Ovary (tissue), 3 donors: ENCODE results near the gene STX18.

Experiments
- CTCF ChIP-seq, 3 donors: fragments of 450-650 bp in 2 of 3; fragments of 200-600 bp in 1 of 3; IDR thresholded peaks; one replicate each; pipeline versions ENCODE4 v1.5.1 to v1.8.0; 2016 to 2022; ENCODE audit warnings: antibody characterized with exemption in 3 of 3, mild to moderate bottlenecking in 1 of 3
- EP300 ChIP-seq: sonication (generic); formaldehyde crosslinking; IDR thresholded peaks from one replicate; pipeline ENCODE4 v1.6.1; 2017; ENCODE audit warnings: antibody characterized with exemption
- donor health status: DM: no; HTN: no; CAD: no.

- TF ChIP-seq CTCF (IDR thresholded peaks at IDR 0.05) (no peak), EP300 (no peak)
Measured at GRCh38 chr4:4560642-4561041, 18.8 kb upstream of the STX18 start.
